H1 (cell line): ENCODE measurements around the gene PRDX2.

ENCODE experiments used
- BRCA1 ChIP-seq: IDR thresholded peaks from 2 replicates; pipeline ENCODE4 v1.6.1; 2012; ENCODE audit warnings: low read depth, low read length, improper control_type of control experiment
- CTCF ChIP-seq, 3 experiments: IDR thresholded peaks; 1 replicate in 2 of 3; 2 replicates in 1 of 3; pipeline versions ENCODE4 v1.5.1 to v1.6.1; 2011; ENCODE audit warnings: low read length in 3 of 3, mild to moderate bottlenecking in 3 of 3, inconsistent platforms in 2 of 3, low read depth in 1 of 3, moderate library complexity in 1 of 3; ENCODE audit not compliant: insufficient read depth in 1 of 3; ENCODE audit errors: control extremely low read depth in 1 of 3
- EP300 ChIP-seq, 2 experiments: IDR thresholded peaks; 1 replicate in 1 of 2; 2 replicates in 1 of 2; pipeline ENCODE4 v1.6.1; 2011 to 2012; ENCODE audit warnings: low read depth in 2 of 2, low read length in 2 of 2, mild to moderate bottlenecking in 2 of 2, borderline replicate concordance in 1 of 2, inconsistent platforms in 1 of 2, moderate library complexity in 1 of 2
- JUN ChIP-seq: IDR thresholded peaks from 2 replicates; pipeline ENCODE4 v1.6.1; 2011; ENCODE audit warnings: low read depth, mild to moderate bottlenecking, improper control_type of control experiment, low read length
- JUND ChIP-seq: IDR thresholded peaks from 2 replicates; pipeline ENCODE4 v1.6.1; 2011; ENCODE audit warnings: mild to moderate bottlenecking, improper control_type of control experiment, low read length
- MAFK ChIP-seq: IDR thresholded peaks from 2 replicates; pipeline ENCODE4 v1.6.1; 2012; ENCODE audit warnings: low read depth, mild to moderate bottlenecking, improper control_type of control experiment, low read length
- POLR2A ChIP-seq, 2 experiments: IDR thresholded peaks; 1 replicate in 1 of 2; 2 replicates in 1 of 2; pipeline ENCODE4 v1.6.1; 2011; ENCODE audit warnings: low read depth in 2 of 2, low read length in 2 of 2, mild to moderate bottlenecking in 2 of 2; ENCODE audit errors: control extremely low read depth in 1 of 2
- SIRT6 ChIP-seq: IDR thresholded peaks from one replicate; pipeline ENCODE4 v1.7.1; 2012; ENCODE audit warnings: low read length, inconsistent platforms
- SP2 ChIP-seq: IDR thresholded peaks from 2 replicates; pipeline ENCODE4 v1.6.1; 2012; ENCODE audit warnings: mild to moderate bottlenecking, low read length, inconsistent platforms
- SUZ12 ChIP-seq: fragments of 200-600 bp; sonication (generic); IDR thresholded peaks from 2 replicates; pipeline ENCODE4 v1.6.1; 2012; ENCODE audit warnings: mild to moderate bottlenecking, inconsistent platforms, low read length, moderate library complexity, mixed read lengths
- TAF1 ChIP-seq: IDR thresholded peaks from 2 replicates; pipeline ENCODE4 v1.6.1; 2011; ENCODE audit warnings: mild to moderate bottlenecking, low read depth, low read length
- TCF12 ChIP-seq: IDR thresholded peaks from 2 replicates; pipeline ENCODE4 v1.6.1; 2011; ENCODE audit warnings: low read depth, mild to moderate bottlenecking, low read length

- TF ChIP-seq JUN = no peak
- TF ChIP-seq MAFK = no peak
- no peak for TF ChIP-seq SIRT6
- TF ChIP-seq POLR2A (IDR thresholded peaks at IDR 0.05; ENCODE audit: control extremely low read depth in 1 of 2, low read depth in 2 of 2, low read length in 2 of 2) = no peak; a peak in 1 of 3 replicates
- TF ChIP-seq SP2 = no peak
- 0 out of 2 replicates have a peak, but pooled peaks have one; percentile 46 for TF ChIP-seq TAF1
- TF ChIP-seq CTCF (IDR thresholded peaks at IDR 0.05; ENCODE audit: control extremely low read depth in 1 of 3, insufficient read depth in 1 of 3, low read depth in 1 of 3, low read length in 3 of 3) = peak in 1 of 3 experiments; percentile 7; a peak in 1 of 4 replicates
- peak; percentile 34; the same call in 1 of the 2 replicates for TF ChIP-seq SUZ12
- TF ChIP-seq EP300 (IDR thresholded peaks at IDR 0.05; ENCODE audit: borderline replicate concordance in 1 of 2, low read depth in 2 of 2, low read length in 2 of 2) = no peak
- 0 out of 2 replicates have a peak, but pooled peaks have one; percentile 51 for TF ChIP-seq TCF12
- TF ChIP-seq BRCA1 = no peak
- no peak for TF ChIP-seq JUND
Measured at GRCh38 chr19:12792051-12792852, 9.3 kb downstream of the PRDX2 start.
